Measurements from ENCODE around the gene TRIP6. TPM values are rescaled to one million over a fixed set of nuclear protein-coding genes. Genes with fewer than 3 reads are reported as not detected.

Gene TRIP6
- total RNA-seq, 1 experiment from 2014 or later = 140 TPM

DNA sequence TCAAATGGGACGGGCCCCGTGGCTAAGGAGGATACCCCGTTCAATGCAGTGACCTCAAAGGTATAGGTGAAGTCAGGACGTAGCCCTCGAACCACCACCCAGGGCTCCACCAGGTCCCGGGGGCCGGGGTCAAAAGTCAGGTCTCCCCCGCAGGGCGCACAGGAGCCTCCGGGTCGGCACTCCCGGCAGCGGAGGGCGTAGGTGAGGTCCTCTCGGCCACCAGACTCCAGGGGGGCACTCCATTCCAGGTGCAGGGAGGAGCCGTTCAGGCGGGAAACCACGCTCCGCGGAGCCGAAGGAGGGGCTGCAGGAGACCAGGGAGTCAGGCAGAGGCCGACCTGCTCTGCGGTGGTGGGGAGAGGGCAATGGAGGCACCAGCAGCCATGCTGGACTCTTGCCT, 47.6 kb upstream of the TRIP6 start (continued):
- TF ChIP-seq ZNF512 (CRISPR knock-in tag; IDR thresholded peaks at IDR 0.05; ENCODE audit: borderline replicate concordance) (no peak), MYBL2 (CRISPR knock-in tag; IDR thresholded peaks at IDR 0.05) (no peak), NFE2L1 (CRISPR knock-in tag; IDR thresholded peaks at IDR 0.05) (no peak), E2F1 (CRISPR knock-in tag; IDR thresholded peaks at IDR 0.05) (no peak), ZNF232 (CRISPR knock-in tag; IDR thresholded peaks at IDR 0.05) (no peak), SOX15 (CRISPR knock-in tag; IDR thresholded peaks at IDR 0.05) (no peak), ZSCAN18 (CRISPR knock-in tag; IDR thresholded peaks at IDR 0.05) (no peak), ZNF671 (CRISPR knock-in tag; IDR thresholded peaks at IDR 0.05) (no peak), GTF2I (CRISPR knock-in tag; conservative IDR thresholded peaks at IDR 0.05) (no peak), TCF7 (CRISPR knock-in tag; IDR thresholded peaks at IDR 0.05; ENCODE audit: low read depth) (no peak)
- TF ChIP-seq, protein P1, sequence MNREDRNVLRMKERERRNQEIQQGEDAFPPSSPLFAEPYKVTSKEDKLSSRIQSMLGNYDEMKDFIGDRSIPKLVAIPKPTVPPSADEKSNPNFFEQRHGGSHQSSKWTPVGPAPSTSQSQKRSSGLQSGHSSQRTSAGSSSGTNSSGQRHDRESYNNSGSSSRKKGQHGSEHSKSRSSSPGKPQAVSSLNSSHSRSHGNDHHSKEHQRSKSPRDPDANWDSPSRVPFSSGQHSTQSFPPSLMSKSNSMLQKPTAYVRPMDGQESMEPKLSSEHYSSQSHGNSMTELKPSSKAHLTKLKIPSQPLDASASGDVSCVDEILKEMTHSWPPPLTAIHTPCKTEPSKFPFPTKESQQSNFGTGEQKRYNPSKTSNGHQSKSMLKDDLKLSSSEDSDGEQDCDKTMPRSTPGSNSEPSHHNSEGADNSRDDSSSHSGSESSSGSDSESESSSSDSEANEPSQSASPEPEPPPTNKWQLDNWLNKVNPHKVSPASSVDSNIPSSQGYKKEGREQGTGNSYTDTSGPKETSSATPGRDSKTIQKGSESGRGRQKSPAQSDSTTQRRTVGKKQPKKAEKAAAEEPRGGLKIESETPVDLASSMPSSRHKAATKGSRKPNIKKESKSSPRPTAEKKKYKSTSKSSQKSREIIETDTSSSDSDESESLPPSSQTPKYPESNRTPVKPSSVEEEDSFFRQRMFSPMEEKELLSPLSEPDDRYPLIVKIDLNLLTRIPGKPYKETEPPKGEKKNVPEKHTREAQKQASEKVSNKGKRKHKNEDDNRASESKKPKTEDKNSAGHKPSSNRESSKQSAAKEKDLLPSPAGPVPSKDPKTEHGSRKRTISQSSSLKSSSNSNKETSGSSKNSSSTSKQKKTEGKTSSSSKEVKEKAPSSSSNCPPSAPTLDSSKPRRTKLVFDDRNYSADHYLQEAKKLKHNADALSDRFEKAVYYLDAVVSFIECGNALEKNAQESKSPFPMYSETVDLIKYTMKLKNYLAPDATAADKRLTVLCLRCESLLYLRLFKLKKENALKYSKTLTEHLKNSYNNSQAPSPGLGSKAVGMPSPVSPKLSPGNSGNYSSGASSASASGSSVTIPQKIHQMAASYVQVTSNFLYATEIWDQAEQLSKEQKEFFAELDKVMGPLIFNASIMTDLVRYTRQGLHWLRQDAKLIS (CRISPR knock-in tag; IDR thresholded peaks at IDR 0.05; ENCODE audit: borderline replicate concordance) = no peak
- TF ChIP-seq, protein P2, sequence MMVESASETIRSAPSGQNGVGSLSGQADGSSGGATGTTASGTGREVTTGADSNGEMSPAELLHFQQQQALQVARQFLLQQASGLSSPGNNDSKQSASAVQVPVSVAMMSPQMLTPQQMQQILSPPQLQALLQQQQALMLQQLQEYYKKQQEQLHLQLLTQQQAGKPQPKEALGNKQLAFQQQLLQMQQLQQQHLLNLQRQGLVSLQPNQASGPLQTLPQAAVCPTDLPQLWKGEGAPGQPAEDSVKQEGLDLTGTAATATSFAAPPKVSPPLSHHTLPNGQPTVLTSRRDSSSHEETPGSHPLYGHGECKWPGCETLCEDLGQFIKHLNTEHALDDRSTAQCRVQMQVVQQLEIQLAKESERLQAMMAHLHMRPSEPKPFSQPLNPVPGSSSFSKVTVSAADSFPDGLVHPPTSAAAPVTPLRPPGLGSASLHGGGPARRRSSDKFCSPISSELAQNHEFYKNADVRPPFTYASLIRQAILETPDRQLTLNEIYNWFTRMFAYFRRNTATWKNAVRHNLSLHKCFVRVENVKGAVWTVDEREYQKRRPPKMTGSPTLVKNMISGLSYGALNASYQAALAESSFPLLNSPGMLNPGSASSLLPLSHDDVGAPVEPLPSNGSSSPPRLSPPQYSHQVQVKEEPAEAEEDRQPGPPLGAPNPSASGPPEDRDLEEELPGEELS (CRISPR knock-in tag; IDR thresholded peaks at IDR 0.05) = no peak

DNA sequence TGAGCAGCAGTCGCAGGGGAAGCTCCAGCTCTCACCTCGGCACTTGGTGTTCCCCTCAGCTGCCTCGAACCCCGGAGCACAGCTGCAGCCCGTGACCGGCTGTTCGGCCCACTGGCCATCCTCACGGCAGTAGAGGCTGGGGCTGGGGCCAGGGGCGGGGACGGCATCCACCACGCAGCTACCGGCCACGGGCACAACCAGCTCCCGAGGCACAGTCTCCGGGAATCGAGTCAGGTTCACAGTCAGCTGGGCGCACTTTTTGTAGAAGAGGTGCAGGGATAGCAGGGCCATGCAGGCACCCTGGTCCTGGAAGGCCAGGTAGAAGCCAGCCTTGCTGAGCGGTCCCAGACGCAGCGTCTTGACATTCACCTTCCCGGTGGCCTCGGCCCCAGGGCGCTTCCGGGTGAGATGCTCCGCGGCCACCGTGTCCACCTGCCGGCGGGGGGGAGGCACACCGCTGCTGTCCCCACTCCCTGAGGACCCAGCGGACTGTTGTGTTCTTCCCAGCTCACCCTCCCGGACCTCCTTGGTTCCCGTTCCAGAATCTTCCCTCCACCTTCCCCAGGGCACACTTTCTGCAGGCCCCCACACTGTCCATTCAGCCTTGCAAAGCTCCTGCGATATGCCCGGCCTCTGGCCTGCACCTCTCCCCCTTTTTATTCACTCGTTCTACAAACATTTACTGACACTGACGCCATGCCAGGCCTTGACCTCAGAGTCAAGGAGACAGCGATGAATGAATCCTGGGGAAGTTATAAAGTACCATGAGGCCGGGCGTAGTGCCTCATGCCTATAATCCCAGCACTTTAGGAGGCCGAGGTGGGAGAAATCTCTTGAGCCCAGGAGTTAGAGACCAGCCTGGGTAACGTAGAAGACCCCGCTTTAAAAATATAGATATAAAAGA, 44.7 kb upstream of the TRIP6 start:
- no peak overlapping the region for H3K4me3 Mint-ChIP-seq
- ATAC-seq (no peak), DNase-seq (ENCODE audit: low spot score) (no peak)
- peaks cover 16% of the 10 kb centered on the region for H3K4me1 Mint-ChIP-seq
- CTCF ChIA-PET = interaction anchor here (1.4 to 1.8 kb wide), 3 partner anchors 21 to 30 kb away, joined by 3 to 8 read pairs (median 6); partner anchors contain the start of gene SLC12A9
- H3K9me3 Mint-ChIP-seq = no peaks in the 10 kb centered on the region
- H3K27ac Mint-ChIP-seq = no peak overlapping the region
- H3K36me3 Mint-ChIP-seq = peaks cover 50% of the 10 kb centered on the region
- POLR2A ChIA-PET = interaction anchor here (1.1 kb wide), 1 partner anchor 14 kb away, joined by 4 read pairs; no protein-coding TSS in a partner anchor
- H3K27me3 Mint-ChIP-seq (ENCODE audit: low read depth) = no peaks in the 10 kb centered on the region
- TF ChIP-seq ZNF416 (CRISPR knock-in tag; IDR thresholded peaks at IDR 0.05) (no peak), NR1H2 (CRISPR knock-in tag; IDR thresholded peaks at IDR 0.05) (no peak), ATF6 (CRISPR knock-in tag; IDR thresholded peaks at IDR 0.05) (no peak), CTCF (IDR thresholded peaks at IDR 0.05) (no peak), USF1 (CRISPR knock-in tag; IDR thresholded peaks at IDR 0.05) (no peak)
